Neural crest cell (in vitro differentiated cells): Measurements from ENCODE around the gene FRMD3. TPM values are rescaled to one million over a fixed set of nuclear protein-coding genes. Genes with fewer than 3 reads are reported as not detected.

Experiments used
- DNase-seq: peaks from one replicate; pipeline ENCODE4 v3.0.0; 2021; ENCODE audit warnings: low read depth, mixed read lengths, low spot score
- H3K27ac Mint-ChIP-seq: one replicate; pipeline ENCODE4 v1.8.0; 2021; ENCODE audit warnings: mild to moderate bottlenecking, mixed read lengths; ENCODE audit not compliant: unreplicated experiment
- H3K27me3 Mint-ChIP-seq: 2 replicates; pipeline ENCODE4 v1.8.0; 2021; ENCODE audit warnings: low read depth, mild to moderate bottlenecking, mixed read lengths
- H3K36me3 Mint-ChIP-seq: 2 replicates; pipeline ENCODE4 v1.8.0; 2021; ENCODE audit warnings: low read depth, mild to moderate bottlenecking, mixed read lengths
- H3K4me1 Mint-ChIP-seq: 2 replicates; pipeline ENCODE4 v1.8.0; 2021; ENCODE audit warnings: mixed read lengths
- H3K4me3 Mint-ChIP-seq: one replicate; pipeline ENCODE4 v1.8.0; 2021; ENCODE audit warnings: mild to moderate bottlenecking, mixed read lengths
- H3K9me3 Mint-ChIP-seq: 2 replicates; pipeline ENCODE4 v1.8.0; 2021; ENCODE audit warnings: mixed read lengths
- total RNA-seq: library from RNA; stranded (reverse); gene quantifications from 2 replicates; pipeline ENCODE4 v1.2.1, GENCODE V29; 2021
- TF ChIP-seq, protein P1 (sequence below): fragments of 200-600 bp; sonication (generic); conservative IDR thresholded peaks from 2 replicates; pipeline ENCODE4 v1.5.0; 2021; ENCODE audit warnings: antibody characterized with exemption, mild to moderate bottlenecking

Gene FRMD3
- total RNA-seq, 1 donor from 2014 or later = 2.3 TPM

GRCh38 chr9:83238871-83239640 is 299.1 kb downstream of the FRMD3 start:
- Mint-ChIP-seq H3K36me3 (no peaks in the 10 kb centered on the region), H3K27ac (no peak overlapping the region), H3K9me3 (peaks cover 7% of the 10 kb centered on the region), H3K4me3 (no peak overlapping the region), H3K27me3 (no peaks in the 10 kb centered on the region), H3K4me1 (no peaks in the 10 kb centered on the region)
- TF ChIP-seq, protein P1, sequence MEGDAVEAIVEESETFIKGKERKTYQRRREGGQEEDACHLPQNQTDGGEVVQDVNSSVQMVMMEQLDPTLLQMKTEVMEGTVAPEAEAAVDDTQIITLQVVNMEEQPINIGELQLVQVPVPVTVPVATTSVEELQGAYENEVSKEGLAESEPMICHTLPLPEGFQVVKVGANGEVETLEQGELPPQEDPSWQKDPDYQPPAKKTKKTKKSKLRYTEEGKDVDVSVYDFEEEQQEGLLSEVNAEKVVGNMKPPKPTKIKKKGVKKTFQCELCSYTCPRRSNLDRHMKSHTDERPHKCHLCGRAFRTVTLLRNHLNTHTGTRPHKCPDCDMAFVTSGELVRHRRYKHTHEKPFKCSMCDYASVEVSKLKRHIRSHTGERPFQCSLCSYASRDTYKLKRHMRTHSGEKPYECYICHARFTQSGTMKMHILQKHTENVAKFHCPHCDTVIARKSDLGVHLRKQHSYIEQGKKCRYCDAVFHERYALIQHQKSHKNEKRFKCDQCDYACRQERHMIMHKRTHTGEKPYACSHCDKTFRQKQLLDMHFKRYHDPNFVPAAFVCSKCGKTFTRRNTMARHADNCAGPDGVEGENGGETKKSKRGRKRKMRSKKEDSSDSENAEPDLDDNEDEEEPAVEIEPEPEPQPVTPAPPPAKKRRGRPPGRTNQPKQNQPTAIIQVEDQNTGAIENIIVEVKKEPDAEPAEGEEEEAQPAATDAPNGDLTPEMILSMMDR = no peak
- no peak for DNase-seq

DNA sequence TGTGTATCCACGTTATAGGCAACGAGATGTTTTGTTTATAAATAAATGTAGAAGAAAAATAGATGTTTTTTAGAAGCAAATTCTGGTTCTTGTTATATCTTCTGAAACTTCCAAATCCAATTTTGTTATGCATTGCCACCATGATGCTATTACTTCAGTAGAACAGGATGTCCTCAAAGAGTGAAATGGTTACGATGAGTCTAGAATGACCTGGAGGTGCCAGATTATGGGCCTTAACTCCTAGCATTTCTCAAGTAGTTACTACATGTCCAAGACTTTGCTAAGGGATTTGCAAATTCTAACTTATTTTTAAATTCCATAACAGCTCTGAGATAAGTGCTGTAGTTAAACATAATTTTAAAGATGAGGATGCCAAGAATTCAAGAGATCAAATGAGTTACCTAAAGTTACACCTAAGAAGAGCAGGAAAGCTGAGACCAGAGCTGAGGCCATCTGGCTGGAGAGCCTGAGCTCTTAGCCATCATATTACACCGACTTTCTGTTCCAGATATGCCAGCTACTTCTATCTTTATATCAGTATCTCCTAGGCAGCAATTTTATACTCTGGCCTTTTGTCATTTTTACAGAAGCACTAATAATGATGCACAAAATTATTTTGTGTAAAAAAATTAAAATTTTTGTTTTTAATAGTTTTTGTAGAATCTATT is 302.0 kb downstream of the FRMD3 start:
- H3K27me3 Mint-ChIP-seq = no peaks in the 10 kb centered on the region
- H3K4me1 Mint-ChIP-seq = no peaks in the 10 kb centered on the region
- no peak overlapping the region for H3K27ac Mint-ChIP-seq
- no peak for DNase-seq
- H3K36me3 Mint-ChIP-seq = no peaks in the 10 kb centered on the region
- TF ChIP-seq, protein P1 = no peak
- H3K4me3 Mint-ChIP-seq = no peak overlapping the region
- peaks cover 6% of the 10 kb centered on the region for H3K9me3 Mint-ChIP-seq

GRCh38 chr9:83235526-83235925 is 302.7 kb downstream of the FRMD3 start:
- peaks cover 3% of the 10 kb centered on the region for H3K9me3 Mint-ChIP-seq
- no peaks in the 10 kb centered on the region for H3K36me3 Mint-ChIP-seq
- no peak for DNase-seq
- TF ChIP-seq, protein P1 = no peak
- no peak overlapping the region for H3K27ac Mint-ChIP-seq
- H3K4me3 Mint-ChIP-seq = no peak overlapping the region
- no peaks in the 10 kb centered on the region for H3K27me3 Mint-ChIP-seq
- no peaks in the 10 kb centered on the region for H3K4me1 Mint-ChIP-seq

GRCh38 chr9:83234541-83234940 is 303.7 kb downstream of the FRMD3 start:
- no peaks in the 10 kb centered on the region for H3K4me1 Mint-ChIP-seq
- H3K36me3 Mint-ChIP-seq = no peaks in the 10 kb centered on the region
- peaks cover 8% of the 10 kb centered on the region for H3K9me3 Mint-ChIP-seq
- no peak overlapping the region for H3K27ac Mint-ChIP-seq
- no peaks in the 10 kb centered on the region for H3K27me3 Mint-ChIP-seq
- no peak for DNase-seq
- no peak overlapping the region for H3K4me3 Mint-ChIP-seq
- TF ChIP-seq, protein P1 = no peak

- H3K27me3 Mint-ChIP-seq = no peaks in the 10 kb centered on the region
- no peaks in the 10 kb centered on the region for H3K36me3 Mint-ChIP-seq
- H3K27ac Mint-ChIP-seq = no peak overlapping the region
- no peak for DNase-seq
- peaks cover 8% of the 10 kb centered on the region for H3K9me3 Mint-ChIP-seq
- H3K4me3 Mint-ChIP-seq = no peak overlapping the region
- no peaks in the 10 kb centered on the region for H3K4me1 Mint-ChIP-seq
- TF ChIP-seq, protein P1 = no peak
Measured at GRCh38 chr9:83233647-83234046, 304.6 kb downstream of the FRMD3 start.
